H9 (cell line): ENCODE measurements around the gene TRAF2. TPM values are rescaled to one million over a fixed set of nuclear protein-coding genes. Genes with fewer than 3 reads are reported as not detected.

Experiments
- DNase-seq: peaks from one replicate; pipeline ENCODE4 v3.0.0-alpha.2; 2017
- H2AFZ ChIP-seq: one replicate; pipeline ENCODE4 v1.6.1; 2013; ENCODE audit warnings: mild to moderate bottlenecking, low read length, control low read depth, moderate library complexity
- H2AK5ac ChIP-seq: 2 replicates; pipeline ENCODE4 v1.6.1; 2013; ENCODE audit warnings: low read length, control low read depth, mixed read lengths; ENCODE audit not compliant: insufficient read length
- H2BK120ac ChIP-seq: one replicate; pipeline ENCODE4 v1.6.1; 2013; ENCODE audit warnings: low read depth, mild to moderate bottlenecking, low read length, control low read depth, inconsistent platforms; ENCODE audit not compliant: poor library complexity, severe bottlenecking
- H2BK12ac ChIP-seq: 2 replicates; pipeline ENCODE4 v1.6.1; 2013; ENCODE audit warnings: low read length, control low read depth, mixed read lengths, low read depth; ENCODE audit not compliant: insufficient read length
- H2BK15ac ChIP-seq: 2 replicates; pipeline ENCODE4 v1.6.1; 2013; ENCODE audit warnings: low read depth, low read length, control low read depth
- H2BK20ac ChIP-seq: one replicate; pipeline ENCODE4 v1.6.1; 2013; ENCODE audit warnings: low read depth, mild to moderate bottlenecking, low read length, control low read depth, inconsistent platforms; ENCODE audit not compliant: poor library complexity, severe bottlenecking
- H2BK5ac ChIP-seq: 2 replicates; pipeline ENCODE4 v1.6.1; 2013; ENCODE audit warnings: low read length, control low read depth, mixed read lengths; ENCODE audit not compliant: insufficient read length
- H3K14ac ChIP-seq: 2 replicates; pipeline ENCODE4 v1.6.1; 2013; ENCODE audit warnings: low read length, control low read depth; ENCODE audit not compliant: insufficient read depth
- H3K18ac ChIP-seq: 2 replicates; pipeline ENCODE4 v1.6.1; 2013; ENCODE audit warnings: low read depth, mild to moderate bottlenecking, mixed read lengths, low read length, control low read depth; ENCODE audit not compliant: insufficient read length
- H3K23ac ChIP-seq: 2 replicates; pipeline ENCODE4 v1.6.1; 2013; ENCODE audit warnings: low read length, control low read depth, mixed read lengths, low read depth; ENCODE audit not compliant: insufficient read length
- H3K23me2 ChIP-seq: 2 replicates; pipeline ENCODE4 v1.6.1; 2013; ENCODE audit warnings: low read depth, mild to moderate bottlenecking, mixed read lengths, low read length, control low read depth; ENCODE audit not compliant: insufficient read length, poor library complexity, severe bottlenecking
- H3K27ac ChIP-seq: 2 replicates; pipeline ENCODE4 v1.5.1; 2013; ENCODE audit warnings: low read length, control low read depth, mixed read lengths, low read depth; ENCODE audit not compliant: insufficient read length
- H3K27me3 ChIP-seq: 2 replicates; pipeline ENCODE4 v1.6.1; 2013; ENCODE audit warnings: low read length, control low read depth, inconsistent platforms; ENCODE audit not compliant: insufficient read depth
- H3K4ac ChIP-seq: 2 replicates; pipeline ENCODE4 v1.6.1; 2013; ENCODE audit warnings: low read depth, mild to moderate bottlenecking, control low read depth, inconsistent platforms, low read length, moderate library complexity
- H3K4me1 ChIP-seq: 2 replicates; pipeline ENCODE4 v1.6.1; 2013; ENCODE audit warnings: low read length, control low read depth, inconsistent platforms; ENCODE audit not compliant: insufficient read depth
- H3K4me2 ChIP-seq: 2 replicates; pipeline ENCODE4 v1.6.1; 2013; ENCODE audit warnings: low read length, control low read depth, mixed read lengths; ENCODE audit not compliant: insufficient read length, insufficient read depth
- H3K56ac ChIP-seq: 2 replicates; pipeline ENCODE4 v1.6.1; 2013; ENCODE audit warnings: low read depth, mild to moderate bottlenecking, mixed read lengths, low read length, control low read depth; ENCODE audit not compliant: insufficient read length
- H3K79me1 ChIP-seq: 2 replicates; pipeline ENCODE4 v1.6.1; 2013; ENCODE audit warnings: low read depth, mild to moderate bottlenecking, moderate library complexity, low read length, control low read depth, inconsistent platforms; ENCODE audit not compliant: insufficient read depth, poor library complexity, severe bottlenecking
- H3K79me2 ChIP-seq: 2 replicates; pipeline ENCODE4 v1.6.1; 2013; ENCODE audit warnings: low read length, control low read depth, inconsistent platforms; ENCODE audit not compliant: insufficient read depth
- H3K9ac ChIP-seq: 2 replicates; pipeline ENCODE4 v1.6.1; 2013; ENCODE audit warnings: low read length, control low read depth, mixed read lengths; ENCODE audit not compliant: insufficient read length; ENCODE audit errors: extremely low read depth
- H3K9me3 ChIP-seq: one replicate; pipeline ENCODE4 v1.6.1; 2013; ENCODE audit warnings: low read depth, low read length, inconsistent platforms; ENCODE audit not compliant: control insufficient read depth
- H3T11ph ChIP-seq: one replicate; pipeline ENCODE4 v1.6.1; 2013; ENCODE audit warnings: mild to moderate bottlenecking, low read length, control low read depth, inconsistent platforms
- H4K20me1 ChIP-seq: one replicate; pipeline ENCODE4 v1.6.1; 2013; ENCODE audit not compliant: control insufficient read depth, insufficient read length, insufficient read depth
- H4K5ac ChIP-seq: 2 replicates; pipeline ENCODE4 v1.6.1; 2013; ENCODE audit warnings: low read depth, mild to moderate bottlenecking, mixed read lengths, low read length, control low read depth; ENCODE audit not compliant: insufficient read length
- H4K8ac ChIP-seq: replicated peaks from 2 replicates; pipeline ENCODE4 v1.6.1; 2013; ENCODE audit warnings: low read length, control low read depth, mixed read lengths, low read depth; ENCODE audit not compliant: insufficient read length
- H4K91ac ChIP-seq: 2 replicates; pipeline ENCODE4 v1.6.1; 2013; ENCODE audit warnings: low read depth, mild to moderate bottlenecking, moderate library complexity, mixed read lengths, low read length, control low read depth; ENCODE audit not compliant: insufficient read length
- H3K27ac Mint-ChIP-seq, 3 experiments: 2 replicates in 2 of 3; 3 replicates in 1 of 3; pipeline ENCODE4 v1.8.0; 2020 to 2021; ENCODE audit warnings: mixed read lengths in 3 of 3, mild to moderate bottlenecking in 1 of 3, moderate library complexity in 1 of 3
- H3K27me3 Mint-ChIP-seq: 2 replicates; pipeline ENCODE4 v1.8.0; 2021; ENCODE audit warnings: low read depth, mild to moderate bottlenecking, moderate library complexity, mixed read lengths
- H3K36me3 Mint-ChIP-seq, 3 experiments: 2 replicates in 2 of 3; 3 replicates in 1 of 3; pipeline ENCODE4 v1.8.0; 2020 to 2021; ENCODE audit warnings: low read depth in 3 of 3, mixed read lengths in 3 of 3; ENCODE audit not compliant: insufficient read depth in 1 of 3
- H3K4me1 Mint-ChIP-seq, 2 experiments: 2 replicates each; pipeline ENCODE4 v1.8.0; 2020; ENCODE audit warnings: mixed read lengths in 2 of 2
- H3K4me3 Mint-ChIP-seq, 2 experiments: 2 replicates in 1 of 2; 3 replicates in 1 of 2; pipeline ENCODE4 v1.8.0; 2020 to 2021; ENCODE audit warnings: mild to moderate bottlenecking in 2 of 2, mixed read lengths in 2 of 2, moderate library complexity in 1 of 2
- H3K9me3 Mint-ChIP-seq, 2 experiments: 2 replicates in 1 of 2; 3 replicates in 1 of 2; pipeline ENCODE4 v1.8.0; 2020; ENCODE audit warnings: mild to moderate bottlenecking in 2 of 2, mixed read lengths in 2 of 2, moderate library complexity in 1 of 2
- CTCF ChIP-seq: fragments of 200-600 bp; sonication (generic); conservative IDR thresholded peaks from 3 replicates; pipeline ENCODE4 v1.8.0; 2021; ENCODE audit warnings: antibody characterized with exemption, mild to moderate bottlenecking
- WGBS: extraction: QIAGEN DNeasy Blood & Tissue Kit; methylation state at CpG from one replicate; pipeline ENCODE4 v1.1.7; 2013; ENCODE audit warnings: missing lambda C conversion rate, low lambda C conversion rate, mixed read lengths; ENCODE audit not compliant: insufficient read length; ENCODE audit errors: extremely low coverage; 5-methylcytosine and 5-hydroxymethylcytosine counted together
- total RNA-seq: library from RNA; stranded (reverse); gene quantifications from 2 replicates; pipeline ENCODE4 v1.2.1, GENCODE V29; 2021

Gene TRAF2
- total RNA-seq, 1 experiment from 2014 or later = 48.8 TPM

- Histone ChIP-seq H3K4ac (no peak overlapping the region), H3K79me1 (no peaks in the 10 kb centered on the region), H3K27me3 (no peaks in the 10 kb centered on the region), H3K18ac (peak overlapping the region; percentile 43), H4K91ac (no peak overlapping the region), H2BK20ac (no peak overlapping the region), H4K8ac (no peak overlapping the region), H2BK12ac (no peak overlapping the region), H4K20me1 (no peaks in the 10 kb centered on the region), H2AFZ (no peak overlapping the region), H3K14ac (peak overlapping the region; percentile 61; the same call in 1 of the 2 replicates), H3K9ac (no peak overlapping the region), H3K23me2 (peaks cover 5% of the 10 kb centered on the region), H3K4me2 (peak overlapping the region; percentile 55), H3K9me3 (no peaks in the 10 kb centered on the region), H2BK5ac (no peak overlapping the region), H3K79me2 (no peaks in the 10 kb centered on the region), H3K27ac (no peak overlapping the region), H3K4me1 (no peaks in the 10 kb centered on the region), H3T11ph (no peak overlapping the region), H2AK5ac (no peak overlapping the region), H3K23ac (no peak overlapping the region), H4K5ac (no peak overlapping the region), H2BK120ac (no peak overlapping the region), H2BK15ac (no peak overlapping the region), H3K56ac (no peak overlapping the region)
- Mint-ChIP-seq H3K36me3 (no peaks in the 10 kb centered on the region), H3K4me3 (peak overlapping the region; percentile 74 to 87), H3K27ac (peak overlapping the region in 2 of 3 experiments; percentile 83 to 87; a peak in 2 of 7 replicates), H3K4me1 (peaks cover 8 to 15% of the 10 kb centered on the region in 2 experiments), H3K9me3 (no peaks in the 10 kb centered on the region), H3K27me3 (no peaks in the 10 kb centered on the region)
- peak; percentile 27; the same call in 1 of the 3 replicates for TF ChIP-seq CTCF
- peak; percentile 97 for DNase-seq
- no CpG with 5 or more reads among the region's 63 CpGs for WGBS
Observed at GRCh38 chr9:136949817-136950655, 63.7 kb downstream of the TRAF2 start.
